Measurements from ENCODE around the gene RINL.

- TF ChIP-seq CTCF (IDR thresholded peaks at IDR 0.05) (no peak), ZFX (IDR thresholded peaks at IDR 0.05; ENCODE audit: borderline replicate concordance) (no peak)
Observed at GRCh38 chr19:38917921-38918491, 39.9 kb upstream of the RINL start.

Measured in 22Rv1 (cell line).